ENCODE measurements around the gene DLG2. TPM values are rescaled to one million over a fixed set of nuclear protein-coding genes. Genes with fewer than 3 reads are reported as not detected.
A peak's percentile ranks its signal among the peaks of the same experiment; 100 is the strongest.

The DLG2 gene
- total RNA-seq, 1 experiment from 2014 or later = 12.1 TPM

- Histone ChIP-seq H3K4me3 (no peak overlapping the region), H3K27me3 (no peaks in the 10 kb centered on the region), H3K27ac (no peak overlapping the region), H3K36me3 (no peaks in the 10 kb centered on the region), H3K4me1 (peaks cover 2% of the 10 kb centered on the region; the same call in 1 of the 2 replicates), H3K9me3 (replicated peaks) (no peaks in the 10 kb centered on the region)
- no peak for DNase-seq
Observed at GRCh38 chr11:85541683-85542082, 85.5 kb downstream of the DLG2 start.

- Histone ChIP-seq H3K27me3 (no peaks in the 10 kb centered on the region), H3K4me3 (no peak overlapping the region), H3K4me1 (peaks cover 2% of the 10 kb centered on the region; the same call in 1 of the 2 replicates), H3K27ac (no peak overlapping the region), H3K36me3 (no peaks in the 10 kb centered on the region), H3K9me3 (replicated peaks) (no peaks in the 10 kb centered on the region)
- no peak for DNase-seq
Observed at GRCh38 chr11:85540635-85541205, 86.4 kb downstream of the DLG2 start.

- no peaks in the 10 kb centered on the region for H3K9me3 ChIP-seq (replicated peaks)
- DNase-seq = peak; percentile 22 to 50
- H3K27me3 ChIP-seq = no peaks in the 10 kb centered on the region
- H3K4me1 ChIP-seq = peaks cover 2% of the 10 kb centered on the region; the same call in 1 of the 2 replicates
- H3K4me3 ChIP-seq = no peak overlapping the region
- H3K36me3 ChIP-seq = no peaks in the 10 kb centered on the region
- no peak overlapping the region for H3K27ac ChIP-seq
Observed at GRCh38 chr11:85540181-85540580, 87.0 kb downstream of the DLG2 start.

- no peak overlapping the region for H3K4me3 ChIP-seq
- H3K9me3 ChIP-seq (replicated peaks) = peaks cover 3% of the 10 kb centered on the region
- DNase-seq = no peak
- H3K27me3 ChIP-seq = no peaks in the 10 kb centered on the region
- no peak overlapping the region for H3K27ac ChIP-seq
- H3K4me1 ChIP-seq = peaks cover 2% of the 10 kb centered on the region; the same call in 1 of the 2 replicates
- no peaks in the 10 kb centered on the region for H3K36me3 ChIP-seq
Observed at GRCh38 chr11:85539740-85540139, 87.4 kb downstream of the DLG2 start.

GRCh38 chr11:85539029-85539689, 88.0 kb downstream of the DLG2 start:
- H3K9me3 ChIP-seq (replicated peaks) = peaks cover 6% of the 10 kb centered on the region
- H3K4me1 ChIP-seq = peaks cover 2% of the 10 kb centered on the region; the same call in 1 of the 2 replicates
- peak in 1 of 2 experiments; percentile 32 for DNase-seq
- H3K27me3 ChIP-seq = no peaks in the 10 kb centered on the region
- no peak overlapping the region for H3K4me3 ChIP-seq
- H3K27ac ChIP-seq = no peak overlapping the region
- no peaks in the 10 kb centered on the region for H3K36me3 ChIP-seq

- Histone ChIP-seq H3K4me1 (peaks cover 2% of the 10 kb centered on the region; the same call in 1 of the 2 replicates), H3K4me3 (no peak overlapping the region), H3K9me3 (replicated peaks) (peaks cover 6% of the 10 kb centered on the region), H3K27me3 (no peaks in the 10 kb centered on the region), H3K27ac (no peak overlapping the region), H3K36me3 (no peaks in the 10 kb centered on the region)
- no peak for DNase-seq
Observed at GRCh38 chr11:85536438-85536837, 90.7 kb downstream of the DLG2 start.

- Histone ChIP-seq H3K27me3 (no peaks in the 10 kb centered on the region), H3K4me1 (peaks cover 2% of the 10 kb centered on the region; the same call in 1 of the 2 replicates), H3K27ac (no peak overlapping the region), H3K9me3 (replicated peaks) (peaks cover 6% of the 10 kb centered on the region), H3K36me3 (no peaks in the 10 kb centered on the region), H3K4me3 (no peak overlapping the region)
- DNase-seq = no peak
Observed at GRCh38 chr11:85534806-85535205, 92.3 kb downstream of the DLG2 start.

- H3K27ac ChIP-seq = no peak overlapping the region
Observed at GRCh38 chr11:85531191-85531897, 95.8 kb downstream of the DLG2 start.

GRCh38 chr11:85530634-85531033, 96.5 kb downstream of the DLG2 start:
- Histone ChIP-seq H3K27ac (no peak overlapping the region), H3K4me1 (no peaks in the 10 kb centered on the region), H3K9me3 (replicated peaks) (peaks cover 6% of the 10 kb centered on the region), H3K4me3 (no peak overlapping the region), H3K27me3 (no peaks in the 10 kb centered on the region), H3K36me3 (no peaks in the 10 kb centered on the region)
- no peak for DNase-seq

More at GRCh38 chr11:85531191-85531897, 95.8 kb downstream of the DLG2 start:
- Histone ChIP-seq H3K4me1 (no peaks in the 10 kb centered on the region), H3K4me3 (no peak overlapping the region), H3K27me3 (no peaks in the 10 kb centered on the region), H3K9me3 (replicated peaks) (peaks cover 6% of the 10 kb centered on the region), H3K36me3 (no peaks in the 10 kb centered on the region)
- no peak for DNase-seq

- peaks cover 5% of the 10 kb centered on the region; the same call in 1 of the 2 replicates for H3K9me3 ChIP-seq (replicated peaks)
- no peak for DNase-seq
- H3K27ac ChIP-seq = no peak overlapping the region
- no peak overlapping the region for H3K4me3 ChIP-seq
- H3K36me3 ChIP-seq = no peaks in the 10 kb centered on the region
- no peaks in the 10 kb centered on the region for H3K27me3 ChIP-seq
- H3K4me1 ChIP-seq = no peaks in the 10 kb centered on the region
Observed at GRCh38 chr11:85526564-85526963, 100.6 kb downstream of the DLG2 start.

- H3K4me1 ChIP-seq = no peaks in the 10 kb centered on the region
- H3K4me3 ChIP-seq = no peak overlapping the region
- H3K9me3 ChIP-seq (replicated peaks) = peaks cover 5% of the 10 kb centered on the region; the same call in 1 of the 2 replicates
- DNase-seq = no peak
- no peaks in the 10 kb centered on the region for H3K27me3 ChIP-seq
- no peaks in the 10 kb centered on the region for H3K36me3 ChIP-seq
- H3K27ac ChIP-seq = no peak overlapping the region
Observed at GRCh38 chr11:85525686-85526085, 101.5 kb downstream of the DLG2 start.

- peaks cover 7% of the 10 kb centered on the region; the same call in 1 of the 2 replicates for H3K9me3 ChIP-seq (replicated peaks)
- no peaks in the 10 kb centered on the region for H3K27me3 ChIP-seq
- no peaks in the 10 kb centered on the region for H3K4me1 ChIP-seq
- no peak overlapping the region for H3K27ac ChIP-seq
- no peak overlapping the region for H3K4me3 ChIP-seq
- DNase-seq = no peak
- H3K36me3 ChIP-seq = no peaks in the 10 kb centered on the region
Observed at GRCh38 chr11:85517272-85517671, 109.9 kb downstream of the DLG2 start.

- no peaks in the 10 kb centered on the region for H3K4me1 ChIP-seq
- H3K27ac ChIP-seq = no peak overlapping the region
- H3K9me3 ChIP-seq (replicated peaks) = no peaks in the 10 kb centered on the region
- H3K27me3 ChIP-seq = no peaks in the 10 kb centered on the region
- H3K36me3 ChIP-seq = no peaks in the 10 kb centered on the region
- DNase-seq = no peak
- no peak overlapping the region for H3K4me3 ChIP-seq
Observed at GRCh38 chr11:85495918-85496317, 131.2 kb downstream of the DLG2 start.

GRCh38 chr11:85494396-85494795, 132.7 kb downstream of the DLG2 start:
- no peak for DNase-seq
- Histone ChIP-seq H3K9me3 (replicated peaks) (no peaks in the 10 kb centered on the region), H3K27ac (no peak overlapping the region), H3K4me3 (no peak overlapping the region), H3K27me3 (no peaks in the 10 kb centered on the region), H3K4me1 (no peaks in the 10 kb centered on the region), H3K36me3 (no peaks in the 10 kb centered on the region)

GRCh38 chr11:85485902-85486301, 141.2 kb downstream of the DLG2 start:
- no peak overlapping the region for H3K27ac ChIP-seq
- no peaks in the 10 kb centered on the region for H3K4me1 ChIP-seq
- H3K4me3 ChIP-seq = no peak overlapping the region
- 0 out of 2 replicates have a peak, but pooled peaks cover 4% of the 10 kb centered on the region for H3K9me3 ChIP-seq (replicated peaks)
- no peaks in the 10 kb centered on the region for H3K36me3 ChIP-seq
- no peak for DNase-seq
- H3K27me3 ChIP-seq = no peaks in the 10 kb centered on the region

Measured in SJCRH30 (cell line).